Mucosa of rectum (tissue), 2 donors: Measurements from ENCODE around the gene SLC5A4.

Experiments
- H3K27ac ChIP-seq, 2 donors: one replicate each; pipeline ENCODE4 v1.7.0; 2013; ENCODE audit warnings: inconsistent platforms in 2 of 2, low read depth in 2 of 2, low read length in 2 of 2
- H3K27me3 ChIP-seq, 2 donors: one replicate each; pipeline ENCODE4 v1.7.0; 2013; ENCODE audit warnings: low read length in 2 of 2; ENCODE audit not compliant: control insufficient read depth in 2 of 2, insufficient read depth in 2 of 2
- H3K36me3 ChIP-seq, 2 donors: one replicate each; pipeline ENCODE4 v1.7.0; 2013; ENCODE audit warnings: low read length in 2 of 2; ENCODE audit not compliant: control insufficient read depth in 2 of 2, insufficient read depth in 2 of 2
- H3K4me1 ChIP-seq, 2 donors: one replicate each; pipeline ENCODE4 v1.7.0; 2013; ENCODE audit warnings: low read length in 2 of 2, mild to moderate bottlenecking in 1 of 2; ENCODE audit not compliant: control insufficient read depth in 2 of 2, insufficient read depth in 2 of 2
- H3K4me3 ChIP-seq, 2 donors: one replicate each; pipeline ENCODE4 v1.7.0; 2013; ENCODE audit warnings: low read length in 2 of 2
- H3K9ac ChIP-seq, 2 donors: one replicate each; pipeline ENCODE4 v1.7.0; 2013; ENCODE audit warnings: low read length in 2 of 2, low read depth in 1 of 2, mild to moderate bottlenecking in 1 of 2
- H3K9me3 ChIP-seq, 2 donors: one replicate each; pipeline ENCODE4 v1.7.0; 2013; ENCODE audit warnings: low read length in 2 of 2; ENCODE audit not compliant: control insufficient read depth in 2 of 2
- donor health status: healthy.
- donor health status: Normal muscosa, but diverticular disease.

Gene SLC5A4

GRCh38 chr22:32177221-32177765 is 77.9 kb downstream of the SLC5A4 start:
- no peak overlapping the region for H3K9ac ChIP-seq
- no peaks in the 10 kb centered on the region for H3K9me3 ChIP-seq
- H3K4me3 ChIP-seq, result no peak overlapping the region
- no peaks in the 10 kb centered on the region for H3K4me1 ChIP-seq
- no peaks in the 10 kb centered on the region for H3K36me3 ChIP-seq
- H3K27ac ChIP-seq, result no peak overlapping the region
- H3K27me3 ChIP-seq, result peaks cover 8 to 25% of the 10 kb centered on the region in 2 donors

- H3K27me3 ChIP-seq, result peaks cover 6 to 25% of the 10 kb centered on the region in 2 donors
- no peaks in the 10 kb centered on the region for H3K4me1 ChIP-seq
- no peak overlapping the region for H3K9ac ChIP-seq
- no peak overlapping the region for H3K27ac ChIP-seq
- H3K36me3 ChIP-seq, result no peaks in the 10 kb centered on the region
- no peak overlapping the region for H3K4me3 ChIP-seq
- H3K9me3 ChIP-seq, result no peaks in the 10 kb centered on the region
Observed at GRCh38 chr22:32175683-32176644, 79.2 kb downstream of the SLC5A4 start.

- H3K9me3 ChIP-seq, result no peaks in the 10 kb centered on the region
- no peak overlapping the region for H3K27ac ChIP-seq
- no peaks in the 10 kb centered on the region for H3K36me3 ChIP-seq
- H3K4me1 ChIP-seq, result no peaks in the 10 kb centered on the region
- H3K4me3 ChIP-seq, result no peak overlapping the region
- H3K27me3 ChIP-seq, result peaks cover 6 to 21% of the 10 kb centered on the region in 2 donors
- H3K9ac ChIP-seq, result no peak overlapping the region
Observed at GRCh38 chr22:32175115-32175514, 80.0 kb downstream of the SLC5A4 start.
